ENCODE data around the gene FSHB. TPM values are rescaled to one million over a fixed set of nuclear protein-coding genes. Genes with fewer than 3 reads are reported as not detected.

FSHB gene
- not detected in 2 replicates for total RNA-seq

GRCh38 chr11:30230714-30231113 is at the start of gene FSHB:
Gene FSHB (plus strand): TSS chr11:30231014. CDS start chr11:30231903, 889 bp downstream.

Other genes with a start within 250 kb of the FSHB start
- gene KCNA4, start 214.0 kb upstream of the FSHB start, total RNA-seq: not detected in 2 replicates
- gene ARL14EP, start 92.1 kb downstream of the FSHB start, total RNA-seq: 18.6 and 20.3 TPM in 2 replicates